ENCODE results near the gene PRR23C.

PRR23C gene

GRCh38 chr3:139006051-139006716, 38.5 kb downstream of the PRR23C start, which contains the start of gene PRR23A:
Gene PRR23A (minus strand): TSS chr3:139006268. CDS start chr3:139006268, 0 bp downstream.
- TF ChIP-seq CTCF (IDR thresholded peaks at IDR 0.05; ENCODE audit: unreplicated experiment in 3 of 3) = no peak
- Mint-ChIP-seq H3K36me3 (ENCODE audit: low read depth) (peaks cover 4% of the 10 kb centered on the region), H3K4me1 (no peaks in the 10 kb centered on the region), H3K9me3 (peaks cover 39% of the 10 kb centered on the region), H3K27me3 (ENCODE audit: low read depth) (no peaks in the 10 kb centered on the region), H3K27ac (no peak within 1 kb of the TSS), H3K4me3 (no peak within 1 kb of the TSS)

GRCh38 chr3:139005356-139005993, 39.2 kb downstream of the PRR23C start:
- Mint-ChIP-seq H3K9me3 (peaks cover 38% of the 10 kb centered on the region), H3K27ac (no peak overlapping the region), H3K27me3 (ENCODE audit: low read depth) (no peaks in the 10 kb centered on the region), H3K36me3 (ENCODE audit: low read depth) (peaks cover 4% of the 10 kb centered on the region), H3K4me3 (no peak overlapping the region), H3K4me1 (no peaks in the 10 kb centered on the region)
- no peak for TF ChIP-seq CTCF (IDR thresholded peaks at IDR 0.05; ENCODE audit: unreplicated experiment in 3 of 3)

DNA sequence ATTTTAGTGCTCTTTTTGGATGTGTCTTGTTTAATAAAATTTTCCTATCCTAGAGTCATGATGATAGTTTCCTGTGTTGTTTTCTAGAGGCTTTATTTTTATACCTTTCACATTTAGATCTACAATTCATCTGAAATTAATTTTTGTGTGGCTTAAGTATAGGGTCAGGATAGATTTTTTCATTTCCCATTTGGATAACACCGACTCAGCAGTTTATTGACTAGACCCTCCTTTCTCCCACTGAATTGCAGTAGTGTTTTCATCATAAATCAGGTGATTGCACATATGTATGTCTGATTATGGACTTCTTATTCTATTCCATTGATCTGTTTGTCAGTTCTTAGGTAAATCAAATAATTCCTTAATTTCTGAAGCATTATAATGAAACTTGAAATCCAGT, 49.0 kb downstream of the PRR23C start:
- H3K4me3 Mint-ChIP-seq = no peak overlapping the region
- no peaks in the 10 kb centered on the region for H3K36me3 Mint-ChIP-seq (ENCODE audit: low read depth)
- H3K9me3 Mint-ChIP-seq = peaks cover 5% of the 10 kb centered on the region
- no peak for TF ChIP-seq CTCF (IDR thresholded peaks at IDR 0.05; ENCODE audit: unreplicated experiment in 3 of 3)
- peaks cover 14% of the 10 kb centered on the region for H3K27me3 Mint-ChIP-seq (ENCODE audit: low read depth)
- no peak overlapping the region for H3K27ac Mint-ChIP-seq
- H3K4me1 Mint-ChIP-seq = no peaks in the 10 kb centered on the region

All from nephron (organoid).